ENCODE results near the gene ZSCAN12.
A peak's percentile ranks its signal among the peaks of the same experiment; 100 is the strongest.
"Not testable (repeated sequence)": the region's sequence is repeated elsewhere in the genome, so short reads cannot be mapped to it uniquely, and the experiment has no call there.

Gene ZSCAN12

DNA sequence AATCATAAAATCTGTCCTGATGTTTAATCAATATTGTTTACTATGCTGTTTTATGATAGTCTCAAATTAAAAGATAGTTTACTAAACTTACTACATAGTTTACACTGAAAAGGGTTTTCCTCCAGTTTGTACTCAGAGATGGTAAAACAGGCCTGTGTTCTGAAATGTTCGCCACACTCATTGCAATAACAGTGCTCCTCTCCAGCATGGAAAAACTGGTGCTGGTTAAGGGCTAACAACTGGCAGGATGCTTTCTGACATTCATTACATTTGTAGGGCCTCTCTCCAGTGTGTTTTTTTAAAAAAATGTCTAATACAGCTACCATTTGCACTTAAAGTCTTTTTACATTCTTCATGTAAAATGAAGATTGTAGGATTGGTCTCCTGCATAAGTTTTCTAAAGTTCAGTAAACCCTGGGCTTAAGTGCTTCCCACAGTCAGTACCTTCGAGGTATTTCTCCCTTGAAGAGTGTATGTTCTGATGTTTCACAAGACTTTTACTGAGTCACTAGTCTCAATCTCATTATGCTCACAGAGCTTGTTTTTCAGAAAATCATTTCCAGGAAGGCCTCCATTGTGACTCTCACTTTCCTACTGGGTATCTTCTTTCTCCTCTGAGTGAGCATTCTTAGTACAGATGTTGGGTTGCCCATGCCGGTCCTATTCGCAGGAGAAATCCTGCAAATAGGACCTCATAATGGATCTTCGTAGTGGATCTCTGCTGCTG lies 8.7 kb upstream of the ZSCAN12 start:
- no peak overlapping the region for H3K4me3 ChIP-seq (ENCODE audit: low read depth, low read length)
- no peak for TF ChIP-seq CTCF (IDR thresholded peaks at IDR 0.05; ENCODE audit: low read depth, low read length)

GRCh38 chr6:28407401-28407800 lies 7.9 kb upstream of the ZSCAN12 start:
- H3K4me3 ChIP-seq (ENCODE audit: low read depth, low read length): no peak overlapping the region
- TF ChIP-seq CTCF (IDR thresholded peaks at IDR 0.05; ENCODE audit: low read depth, low read length): no peak

DNA sequence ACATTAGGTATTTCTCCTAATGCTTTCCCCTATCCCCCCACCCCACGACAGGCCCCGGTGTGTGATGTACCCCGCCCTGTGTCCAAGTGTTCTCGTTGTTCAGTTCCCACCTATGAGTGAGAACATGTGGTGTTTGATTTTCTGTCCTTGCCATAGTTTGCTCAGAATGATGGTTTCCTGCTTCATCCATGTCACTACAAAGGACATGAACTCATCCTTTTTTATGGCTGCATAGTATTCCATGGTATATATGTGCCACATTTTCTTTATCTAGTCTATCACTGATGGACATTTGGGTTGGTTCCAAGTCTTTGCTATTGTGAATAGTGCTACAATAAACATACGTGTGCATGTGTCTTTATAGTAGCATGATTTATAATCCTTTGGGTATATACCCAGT lies 4.4 kb upstream of the ZSCAN12 start:
- H3K4me3 ChIP-seq (ENCODE audit: low read depth, low read length): not testable (repeated sequence)

DNA sequence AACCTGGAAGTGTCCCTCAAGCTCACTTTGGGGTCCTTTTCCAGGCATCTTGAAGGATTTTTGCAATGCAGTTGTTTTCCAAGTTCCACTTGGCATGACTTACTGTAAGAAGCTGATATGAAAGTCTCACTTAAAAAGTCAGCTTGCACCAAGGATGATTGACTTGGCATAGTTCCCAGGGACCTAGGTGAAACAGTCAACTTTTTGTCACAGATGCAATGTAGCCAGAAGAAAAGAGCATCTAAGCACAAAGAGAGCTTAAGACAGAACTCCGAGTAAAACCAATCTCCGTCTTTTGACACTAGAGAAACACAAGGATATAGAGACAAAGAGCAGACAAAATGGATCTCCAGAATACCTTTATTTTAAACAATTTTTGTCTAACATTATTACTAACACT lies 2.6 kb upstream of the ZSCAN12 start:
- no peak for TF ChIP-seq CTCF (IDR thresholded peaks at IDR 0.05; ENCODE audit: low read depth, low read length)
- no peak overlapping the region for H3K4me3 ChIP-seq (ENCODE audit: low read depth, low read length)

GRCh38 chr6:28401172-28401571 lies 1.6 kb upstream of the ZSCAN12 start:
- H3K4me3 ChIP-seq (ENCODE audit: low read depth, low read length): no peak overlapping the region
- no peak for TF ChIP-seq CTCF (IDR thresholded peaks at IDR 0.05; ENCODE audit: low read depth, low read length)

DNA sequence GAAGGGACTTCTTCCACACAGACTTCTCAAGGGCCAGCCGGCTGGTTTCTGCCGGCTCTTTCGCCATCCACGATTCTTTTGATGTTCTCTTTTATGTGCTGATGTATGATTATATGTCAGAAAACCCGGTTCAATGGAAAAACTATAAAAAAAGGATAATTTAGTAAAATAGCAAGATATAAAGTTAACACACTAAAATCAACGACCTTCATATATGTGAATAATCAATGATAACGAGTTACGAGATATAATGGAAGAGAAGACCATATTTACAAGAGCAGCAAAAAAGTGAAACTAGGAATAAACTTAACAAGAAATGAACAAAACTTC lies 540 bp upstream of the ZSCAN12 start:
- peak overlapping the region; percentile 97 for H3K4me3 ChIP-seq (ENCODE audit: low read depth, low read length)
- TF ChIP-seq CTCF (IDR thresholded peaks at IDR 0.05; ENCODE audit: low read depth, low read length): no peak

DNA sequence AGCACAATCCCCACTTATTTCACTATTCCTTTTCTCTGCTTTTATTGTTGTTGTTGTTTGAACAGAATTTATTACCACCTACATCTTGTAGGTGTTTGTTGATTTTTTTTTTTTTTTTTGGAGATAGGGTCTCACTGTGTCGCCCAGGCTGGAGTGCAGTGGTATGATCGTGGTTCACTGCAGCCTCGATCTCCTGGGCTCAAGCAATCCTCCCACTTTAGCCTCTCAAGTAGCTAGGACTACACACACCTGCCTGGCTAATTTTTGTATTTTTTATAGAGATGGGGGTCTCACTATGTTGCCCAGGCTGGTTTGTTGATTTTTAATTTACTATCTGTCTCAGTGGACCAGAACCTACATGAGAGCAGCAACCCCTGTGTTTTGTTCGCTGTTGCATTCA lies 3.6 kb downstream of the ZSCAN12 start:
- no peak overlapping the region for H3K4me3 ChIP-seq (ENCODE audit: low read depth, low read length)
- TF ChIP-seq CTCF (IDR thresholded peaks at IDR 0.05; ENCODE audit: low read depth, low read length): no peak

All from WI38 (cell line).